HG03354 (cell line): ENCODE data around the gene ATP11C.
A peak's percentile ranks its signal among the peaks of the same experiment; 100 is the strongest.

ENCODE experiments used
- ATAC-seq: cut with Tn5 transposase; IDR thresholded peaks from one replicate; pipeline ENCODE4 v1.9.1; 2021; ENCODE audit warnings: mild to moderate bottlenecking; ENCODE audit not compliant: unreplicated experiment, poor library complexity, severe bottlenecking

The ATP11C gene

DNA sequence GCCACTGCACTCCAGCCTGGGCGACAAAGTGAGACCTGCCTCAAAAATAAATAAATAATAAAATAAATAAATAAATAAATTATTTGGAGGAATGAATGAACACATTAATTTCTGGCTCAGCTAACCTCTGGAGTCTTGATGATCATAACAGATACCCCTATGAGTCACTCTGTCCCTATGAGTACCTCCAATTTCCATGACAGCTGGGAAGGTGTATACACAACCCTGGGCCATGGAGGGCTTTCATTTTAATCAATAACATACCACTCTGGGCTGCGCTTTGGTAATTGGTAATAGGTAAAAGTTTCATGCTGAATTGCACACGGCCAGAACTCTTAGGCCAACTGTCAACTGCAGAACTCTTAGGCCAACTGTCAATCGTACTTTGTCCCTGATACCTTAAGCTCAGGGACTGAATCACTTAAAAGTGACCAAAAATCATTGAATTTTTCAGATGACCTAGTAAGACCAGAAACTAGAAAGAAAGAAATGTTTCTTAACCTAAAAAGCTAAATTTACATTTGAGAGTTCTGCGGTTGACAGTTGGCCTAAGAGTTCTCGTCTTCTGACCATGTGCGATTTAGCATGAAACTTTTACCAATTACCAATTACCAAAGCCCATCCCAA is 112.4 kb downstream of the ATP11C start:
- no peak for ATAC-seq

DNA sequence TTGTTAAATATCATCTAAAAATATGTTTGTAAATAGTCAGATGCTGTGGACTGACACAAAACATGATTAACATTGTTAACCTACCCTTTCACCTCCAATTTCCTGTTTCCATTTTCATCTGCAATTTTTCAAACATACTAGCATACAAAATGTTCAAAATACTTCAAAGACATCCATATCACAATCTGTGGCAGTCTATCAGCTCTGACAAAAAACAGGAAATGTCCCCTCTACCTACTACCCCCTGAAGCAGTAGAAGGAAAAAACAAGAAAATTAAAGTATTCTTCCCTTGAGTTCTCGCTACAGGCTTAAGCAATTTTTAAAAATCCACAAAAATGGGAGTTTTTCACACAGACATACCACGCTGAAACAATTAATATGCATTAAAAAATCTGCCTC is 116.6 kb downstream of the ATP11C start:
- no peak for ATAC-seq

DNA sequence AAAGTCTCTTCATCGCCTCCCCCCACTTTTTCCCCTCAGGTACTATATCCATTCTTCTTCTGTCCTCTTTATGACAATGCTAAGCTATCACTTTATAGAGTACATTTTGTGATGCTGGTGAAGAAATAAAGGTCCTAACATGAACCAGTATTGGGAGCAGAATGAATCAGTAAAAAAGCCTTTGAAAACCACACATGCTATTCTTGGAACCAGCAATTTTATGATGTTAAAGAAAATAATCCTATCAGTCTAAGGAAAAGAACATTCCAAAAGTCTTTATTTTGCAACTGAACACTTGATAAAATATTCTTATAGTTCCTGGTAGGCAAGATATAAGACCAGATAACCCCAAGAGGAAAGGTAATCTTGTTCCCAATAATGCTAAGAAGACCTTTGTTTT is 117.1 kb downstream of the ATP11C start:
- ATAC-seq, result no peak

DNA sequence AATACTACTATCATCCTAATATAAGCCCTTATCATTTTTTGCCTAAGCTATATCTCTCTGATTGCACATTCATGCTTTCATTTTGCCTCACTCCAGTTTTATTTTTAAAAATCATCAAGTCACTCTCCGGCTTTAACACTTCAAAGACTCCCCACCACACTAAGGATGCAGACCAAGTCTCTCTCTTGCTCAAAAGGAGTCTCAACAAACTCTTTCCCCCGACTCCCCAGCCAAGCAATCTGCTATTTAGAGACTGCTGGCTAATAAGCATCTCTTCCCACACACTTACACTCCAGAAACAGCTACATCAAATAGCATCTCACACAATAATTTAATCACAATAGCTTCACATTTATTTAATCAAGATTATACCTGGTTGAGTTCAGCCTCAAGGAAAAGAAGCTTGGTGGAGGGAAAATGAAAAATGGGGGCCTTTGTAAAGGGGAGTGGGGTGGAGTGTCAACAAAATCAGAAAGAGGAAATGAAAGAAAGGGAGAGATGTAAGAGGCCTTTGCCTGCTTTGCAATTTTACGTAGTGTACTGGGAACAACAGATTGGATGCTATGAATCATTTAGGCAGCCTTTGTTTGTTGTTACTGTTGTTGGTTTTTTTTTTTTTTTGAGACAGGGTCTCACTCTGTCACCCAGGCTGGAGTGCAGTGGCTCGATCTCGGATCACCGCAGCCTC is 120.8 kb downstream of the ATP11C start:
- no peak for ATAC-seq

DNA sequence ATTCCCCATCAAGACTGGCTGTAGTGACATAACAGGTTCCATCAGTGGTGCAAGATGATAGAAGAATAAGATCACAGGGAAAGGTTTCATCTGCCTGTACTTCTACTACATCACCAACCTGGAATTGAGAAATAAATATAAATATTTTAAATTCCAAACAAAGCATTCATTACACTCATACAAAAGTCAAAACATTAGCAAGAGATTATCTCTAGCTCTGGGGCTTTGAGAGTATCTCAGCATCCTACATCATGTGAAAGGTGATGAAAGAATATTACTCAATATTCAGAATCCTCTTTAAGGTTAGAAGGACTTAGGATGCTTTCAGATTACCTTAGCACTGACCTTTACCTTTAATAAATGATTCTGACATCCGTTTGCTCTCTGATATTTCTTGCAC is 128.4 kb downstream of the ATP11C start:
- ATAC-seq, result no peak

DNA sequence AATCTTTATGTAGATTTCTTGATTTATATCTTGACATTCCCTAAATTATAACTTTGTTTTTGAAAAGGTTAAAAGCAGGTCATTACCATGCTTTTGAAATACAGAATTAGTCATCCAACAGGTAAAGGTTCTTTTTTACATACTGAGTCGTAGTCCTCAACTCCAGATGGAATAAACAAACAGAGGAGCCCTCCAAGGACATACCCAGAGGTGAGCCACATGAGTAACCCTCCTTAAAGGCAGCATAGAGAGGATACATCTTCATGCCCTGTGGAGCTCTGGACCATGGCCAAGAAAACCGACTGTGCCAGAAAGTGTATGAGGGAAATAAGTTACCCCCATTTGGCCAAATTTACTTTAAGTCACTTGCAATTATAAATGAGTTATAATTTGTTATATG is 129.6 kb downstream of the ATP11C start:
- no peak for ATAC-seq

DNA sequence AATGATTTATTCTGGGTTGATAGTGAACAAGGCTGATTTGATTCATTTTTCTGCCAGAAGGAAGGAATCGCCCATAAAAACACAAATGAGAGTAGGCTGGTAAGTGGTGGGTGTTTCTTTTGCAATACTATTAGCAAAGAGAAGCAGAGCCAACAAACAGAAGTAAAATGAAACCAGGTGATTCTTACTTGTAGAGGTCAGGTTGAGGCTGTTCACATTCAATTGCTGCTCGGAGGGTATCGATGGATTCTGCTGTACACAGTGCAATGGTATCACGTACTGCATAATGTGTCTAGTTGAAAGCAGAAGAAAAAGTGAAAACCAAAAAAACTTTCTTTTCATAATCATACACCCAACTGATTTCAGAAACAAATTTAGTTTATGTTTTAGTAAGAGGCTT is 130.8 kb downstream of the ATP11C start:
- no peak for ATAC-seq

DNA sequence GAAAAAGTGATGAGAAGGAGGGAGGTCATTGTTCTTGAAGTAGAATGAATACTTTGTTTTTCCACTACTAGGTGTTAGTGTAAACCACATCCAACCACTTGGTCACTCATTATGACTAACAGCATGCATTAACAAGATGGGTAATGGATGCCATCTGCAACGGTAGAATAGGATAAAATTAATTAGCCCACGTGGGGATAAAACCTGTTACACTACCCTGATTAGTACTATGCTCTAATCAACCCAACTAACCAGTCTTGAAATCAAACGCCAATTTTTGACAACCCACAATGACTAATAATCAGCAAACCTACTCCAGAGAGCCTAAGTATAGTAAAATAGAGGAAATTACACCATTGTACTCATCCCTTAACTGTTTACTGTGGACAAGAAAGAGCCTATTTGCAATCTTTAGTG is 131.4 kb downstream of the ATP11C start:
- ATAC-seq, result peak; percentile 64

DNA sequence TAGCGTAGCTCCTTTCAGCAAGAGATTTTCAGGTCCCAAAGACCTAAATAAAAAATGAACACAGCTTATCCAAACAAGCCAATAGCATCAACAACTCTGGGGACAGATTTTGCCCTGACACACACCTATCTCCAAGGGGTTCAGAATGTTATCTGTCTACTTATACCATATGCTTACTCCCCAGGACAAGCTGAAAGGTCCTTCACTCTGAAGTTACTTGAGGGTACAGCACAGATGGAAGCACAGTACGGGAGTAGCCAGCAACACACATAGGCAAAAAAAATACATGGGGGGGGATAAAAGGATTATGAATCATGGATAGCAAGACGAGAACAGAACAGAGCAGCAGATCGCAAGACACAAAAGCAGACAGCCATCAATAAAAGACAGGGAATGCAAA is 134.2 kb downstream of the ATP11C start:
- no peak for ATAC-seq

DNA sequence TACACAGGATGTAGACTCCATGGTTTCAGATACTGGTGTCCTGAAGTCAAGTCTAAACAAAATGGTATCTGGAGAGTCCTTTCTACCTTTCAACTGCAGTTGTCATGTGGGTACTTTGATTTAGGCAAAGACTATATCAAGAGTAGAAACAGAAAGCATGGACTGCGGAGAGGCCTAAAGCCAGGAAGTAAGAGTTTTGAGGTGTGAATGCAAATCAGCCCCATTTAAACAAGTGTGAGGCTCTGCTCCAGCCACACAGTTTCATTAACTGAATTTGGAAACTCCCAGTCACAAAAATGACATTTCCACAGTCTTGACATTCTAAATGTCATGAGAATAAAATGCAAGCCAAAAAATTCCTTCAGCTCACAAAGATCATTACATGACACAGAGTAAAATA is 137.7 kb downstream of the ATP11C start:
- ATAC-seq, result peak; percentile 99

DNA sequence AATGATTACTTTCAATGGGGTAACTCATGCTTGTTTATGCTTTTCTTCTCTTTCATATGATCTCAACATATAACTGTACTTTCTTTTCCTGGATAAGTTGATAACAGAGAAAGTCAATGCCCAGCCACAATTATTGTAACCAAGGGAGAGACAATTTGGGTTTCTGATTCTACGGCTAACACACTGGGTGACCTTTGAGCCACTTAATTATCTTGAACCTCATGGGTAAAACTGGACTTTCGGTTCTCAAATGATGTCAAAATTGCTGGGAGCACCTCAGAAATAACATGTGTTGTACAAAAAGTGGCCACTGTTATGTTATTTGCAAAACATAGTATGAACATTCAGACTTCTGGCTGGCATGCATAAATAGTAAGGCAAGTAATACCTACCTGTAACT is 145.3 kb downstream of the ATP11C start:
- ATAC-seq, result no peak

DNA sequence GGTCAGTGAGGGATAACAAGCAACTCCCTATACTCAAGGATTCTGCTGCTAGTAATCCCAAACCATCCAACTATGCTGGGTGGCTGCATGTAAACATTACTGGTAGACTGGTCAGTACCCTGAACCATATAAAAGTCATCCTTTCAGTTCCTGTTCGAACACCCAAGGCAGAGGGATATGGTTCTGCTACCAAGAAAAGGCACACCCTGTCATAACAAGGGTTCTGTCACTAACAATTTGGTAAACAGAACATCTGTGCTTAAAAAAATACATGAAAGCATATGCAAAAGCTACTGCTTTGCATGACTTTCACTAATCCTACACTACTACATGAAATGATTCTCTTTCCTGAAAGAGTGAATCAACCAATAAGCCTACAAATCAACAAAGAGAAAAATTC is 148.0 kb downstream of the ATP11C start:
- peak; percentile 99 for ATAC-seq

DNA sequence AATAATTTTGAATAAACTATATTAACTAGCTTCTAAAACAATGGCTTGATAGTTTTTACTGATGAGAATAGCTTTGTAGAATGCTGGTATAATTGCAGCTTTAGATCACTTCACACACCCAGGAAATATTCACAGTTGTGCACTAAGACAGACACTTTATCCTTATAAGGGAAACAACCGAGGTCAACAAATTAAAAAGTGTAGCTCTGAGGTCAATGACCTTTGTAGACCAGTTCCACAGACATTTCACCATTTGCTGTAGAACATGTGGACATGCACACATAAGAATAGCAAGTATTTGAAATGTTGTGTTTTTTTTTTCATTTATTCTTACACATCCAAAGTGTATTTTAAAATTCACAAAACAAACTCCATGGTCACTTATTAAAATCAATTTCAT is 148.9 kb downstream of the ATP11C start:
- ATAC-seq, result no peak

DNA sequence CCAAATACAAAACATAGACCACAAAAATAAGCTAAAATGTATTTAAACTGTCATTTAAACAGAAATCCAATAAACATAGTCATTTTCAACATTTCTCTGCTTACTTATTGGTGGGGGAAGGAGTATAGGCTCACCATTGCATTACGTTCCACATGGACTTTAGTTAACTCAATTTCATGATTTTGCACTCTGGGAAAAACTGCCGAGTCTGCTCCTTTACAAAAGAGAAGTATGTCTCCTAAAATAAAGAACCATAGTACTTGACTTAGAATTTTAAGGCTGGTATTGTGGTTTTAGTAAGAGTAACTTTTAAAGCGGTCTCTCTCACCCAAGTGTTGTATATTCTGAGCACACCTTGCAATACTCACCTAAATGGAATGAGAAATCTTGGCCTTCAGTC is 149.8 kb downstream of the ATP11C start:
- no peak for ATAC-seq

DNA sequence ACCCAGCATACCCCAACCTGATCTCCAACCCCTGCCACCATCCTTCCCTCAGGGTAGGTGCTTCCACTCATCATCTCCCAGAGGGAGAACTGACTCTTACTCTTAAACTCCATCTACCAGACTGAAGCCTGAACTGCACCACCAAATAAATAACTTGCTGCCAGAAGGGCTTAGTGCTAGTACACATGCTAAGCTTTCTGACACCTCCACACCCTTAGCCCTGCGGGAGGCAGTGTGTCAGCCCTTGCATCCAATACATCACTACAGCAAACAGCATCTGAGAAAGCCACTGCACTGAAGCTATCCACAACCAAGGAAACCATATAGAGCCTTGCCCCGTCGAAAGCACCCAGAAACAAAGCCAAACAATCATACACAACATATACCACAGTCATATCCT is 156.3 kb downstream of the ATP11C start:
- ATAC-seq, result no peak

DNA sequence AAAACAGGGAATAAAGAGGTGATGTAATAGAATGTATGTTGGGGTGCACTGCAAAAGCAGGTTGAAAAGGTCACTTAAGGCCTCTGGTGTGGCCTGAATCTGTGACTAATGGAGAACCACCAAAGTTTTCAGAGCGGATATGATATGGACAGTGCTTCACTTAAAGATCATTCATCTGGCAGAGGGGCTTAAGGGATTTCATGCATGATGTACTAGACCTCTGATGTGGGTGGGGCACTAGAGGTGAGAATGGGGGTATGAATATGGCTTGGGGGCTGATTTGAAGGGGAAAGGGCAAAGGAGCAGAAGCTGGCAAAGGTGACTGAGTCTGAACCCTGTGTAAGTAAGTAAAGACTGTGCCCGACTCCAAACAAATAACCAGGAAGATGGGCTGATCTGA is 162.5 kb downstream of the ATP11C start:
- ATAC-seq, result no peak

DNA sequence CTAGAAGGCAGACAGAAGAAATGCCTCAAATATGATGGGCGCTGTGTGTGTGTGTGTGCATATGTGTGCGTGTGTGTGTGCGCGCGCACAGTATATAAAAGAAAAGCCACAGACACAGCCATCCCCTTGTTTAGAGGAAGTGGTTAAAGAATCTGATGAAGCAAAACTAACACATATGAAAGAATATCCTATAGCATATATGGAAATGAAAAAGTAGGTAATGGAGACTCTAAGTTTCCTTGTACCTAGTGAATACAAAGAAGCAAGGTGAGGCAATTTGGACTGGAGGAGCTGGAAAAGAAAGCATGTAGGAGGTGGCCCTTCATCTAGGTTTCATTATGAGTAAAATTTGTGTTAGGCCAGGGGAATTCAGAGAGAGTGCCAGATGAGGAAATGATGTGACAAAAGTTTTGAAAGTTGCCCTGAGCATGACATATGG is 166.3 kb downstream of the ATP11C start:
- peak; percentile 77 for ATAC-seq

DNA sequence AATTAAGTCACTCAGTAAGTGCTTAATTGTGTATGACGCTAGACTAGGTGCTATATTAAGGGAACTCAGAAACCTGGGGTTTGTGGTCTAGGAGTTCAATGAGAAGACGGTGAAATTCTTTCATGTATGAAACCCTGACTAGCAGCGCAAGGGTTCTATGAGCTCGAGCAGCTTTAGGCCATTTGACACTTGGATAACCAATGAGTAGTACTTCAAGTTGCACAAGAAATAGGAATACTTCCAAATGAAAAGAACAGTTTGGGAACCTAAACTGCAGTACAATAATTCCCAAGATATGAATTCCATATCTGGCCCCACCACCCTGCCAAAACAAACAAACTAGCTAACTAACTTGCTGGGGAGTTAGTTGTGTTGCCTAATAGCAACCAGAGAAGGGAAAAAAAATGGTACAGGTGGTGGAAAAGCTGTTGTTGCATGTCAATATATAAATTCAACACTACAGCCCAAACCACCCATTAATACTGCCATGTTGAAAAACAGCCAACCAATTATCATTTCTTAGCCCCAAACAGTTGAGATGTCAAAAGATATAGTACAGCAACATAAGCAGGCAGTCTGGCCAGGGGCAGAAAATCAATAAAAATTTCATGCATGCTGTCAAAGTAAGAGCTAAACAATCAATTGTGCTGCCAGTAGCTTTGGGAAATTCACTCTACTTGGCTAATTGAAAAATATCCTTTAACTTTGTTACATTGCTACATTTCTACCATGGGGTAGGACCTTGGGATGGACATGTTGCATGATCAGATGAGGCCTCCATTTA is 170.3 kb downstream of the ATP11C start:
- ATAC-seq, result no peak

DNA sequence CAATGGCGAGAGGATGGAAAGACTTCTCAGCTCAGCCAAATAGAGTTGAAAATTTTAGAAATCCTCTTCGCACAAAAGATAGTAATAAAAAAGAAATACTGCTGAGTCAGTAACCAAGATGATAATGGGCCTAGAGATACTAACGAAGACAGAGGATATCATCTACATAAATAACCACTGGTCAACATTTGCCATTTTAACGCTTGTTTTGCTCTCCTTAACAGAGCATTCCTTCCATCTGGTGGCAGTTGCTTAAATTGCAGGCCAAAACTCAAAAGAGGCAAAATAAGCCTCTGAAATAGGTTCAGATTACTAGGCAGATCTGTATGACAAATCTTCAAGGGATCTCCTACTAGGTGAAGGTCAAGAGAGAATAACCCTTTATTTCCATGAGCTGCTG is 173.2 kb downstream of the ATP11C start:
- peak; percentile 49 for ATAC-seq

DNA sequence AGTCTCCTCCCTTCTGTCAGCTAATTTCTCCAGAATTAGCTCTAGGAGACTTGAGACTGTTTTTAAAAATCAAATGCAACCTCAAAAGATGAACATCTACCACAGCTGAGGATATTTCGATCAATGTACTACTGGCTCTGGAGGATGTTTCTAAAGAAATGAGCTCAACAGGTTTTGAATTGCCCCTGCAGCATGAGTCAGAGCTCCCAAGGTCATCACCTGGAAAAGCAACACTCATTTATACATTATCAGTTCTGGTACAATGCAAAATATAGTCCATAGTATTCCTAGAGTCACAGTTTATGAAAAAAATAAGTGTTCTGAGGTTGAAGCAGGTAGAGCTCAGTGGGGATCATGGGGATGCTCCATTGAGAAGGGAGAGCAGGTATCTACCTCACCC is 174.0 kb downstream of the ATP11C start:
- ATAC-seq, result no peak

DNA sequence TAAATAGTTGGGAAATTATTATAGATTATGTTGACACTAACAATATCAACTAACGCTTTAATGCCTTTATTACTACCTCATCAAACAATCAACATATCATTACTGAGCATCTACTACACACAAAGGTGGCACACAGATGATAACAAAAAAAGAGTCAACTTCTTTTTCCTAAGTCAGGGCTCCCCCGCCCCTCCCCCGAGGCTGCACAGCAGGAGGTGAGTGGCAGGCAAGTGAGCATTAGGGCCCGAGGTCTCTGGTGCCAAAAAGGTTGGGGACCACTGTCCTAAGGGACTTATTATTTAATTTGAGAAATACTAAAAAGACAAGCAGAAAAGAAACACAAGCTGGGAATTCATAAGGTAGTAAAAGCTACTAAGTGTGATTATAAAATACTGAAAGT is 174.6 kb downstream of the ATP11C start:
- ATAC-seq, result no peak
